Adrenal gland (tissue), 5 donors: Measurements from ENCODE around the gene FREM2.

Experiments used
- POLR2A ChIP-seq, 2 donors: fragments of 450-650 bp; IDR thresholded peaks; one replicate each; pipeline ENCODE4 v1.6.1; 2017; ENCODE audit warnings: antibody characterized with exemption in 2 of 2, mild to moderate bottlenecking in 2 of 2, moderate library complexity in 1 of 2
- TF ChIP-seq, protein P1 (sequence below), 6 experiments: fragments of 450-650 bp in 4 of 6; fragments of 200-600 bp in 2 of 6; sonication (generic) in 1 of 6; IDR thresholded peaks; 1 replicate in 5 of 6; 2 replicates in 1 of 6; pipeline versions ENCODE4 v1.5.1 to v1.8.0; 2016 to 2021; ENCODE audit warnings: antibody characterized with exemption in 6 of 6, mild to moderate bottlenecking in 2 of 6, moderate library complexity in 1 of 6
- donor health status: DM: no; HTN: no; CAD: no.

DNA sequence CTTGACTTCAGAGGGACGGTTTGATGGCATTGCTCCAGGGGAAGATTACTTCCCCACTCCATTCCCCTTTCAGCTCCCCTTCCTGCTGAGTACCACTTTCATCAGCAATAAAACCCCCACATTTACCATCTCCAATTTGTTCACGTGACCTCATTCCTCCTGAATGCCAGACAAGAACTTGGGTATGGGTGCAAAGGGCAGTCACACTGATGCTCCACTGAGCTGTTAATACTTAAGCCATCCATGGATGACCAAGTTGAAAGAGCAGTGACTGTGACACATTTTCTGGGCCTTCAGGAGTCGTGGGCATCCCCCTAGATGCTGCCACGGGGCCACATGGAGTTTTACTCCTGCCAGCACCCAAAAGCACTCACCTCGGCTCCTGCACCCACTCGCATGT lies 210.6 kb downstream of the FREM2 start:
- TF ChIP-seq, protein P1, sequence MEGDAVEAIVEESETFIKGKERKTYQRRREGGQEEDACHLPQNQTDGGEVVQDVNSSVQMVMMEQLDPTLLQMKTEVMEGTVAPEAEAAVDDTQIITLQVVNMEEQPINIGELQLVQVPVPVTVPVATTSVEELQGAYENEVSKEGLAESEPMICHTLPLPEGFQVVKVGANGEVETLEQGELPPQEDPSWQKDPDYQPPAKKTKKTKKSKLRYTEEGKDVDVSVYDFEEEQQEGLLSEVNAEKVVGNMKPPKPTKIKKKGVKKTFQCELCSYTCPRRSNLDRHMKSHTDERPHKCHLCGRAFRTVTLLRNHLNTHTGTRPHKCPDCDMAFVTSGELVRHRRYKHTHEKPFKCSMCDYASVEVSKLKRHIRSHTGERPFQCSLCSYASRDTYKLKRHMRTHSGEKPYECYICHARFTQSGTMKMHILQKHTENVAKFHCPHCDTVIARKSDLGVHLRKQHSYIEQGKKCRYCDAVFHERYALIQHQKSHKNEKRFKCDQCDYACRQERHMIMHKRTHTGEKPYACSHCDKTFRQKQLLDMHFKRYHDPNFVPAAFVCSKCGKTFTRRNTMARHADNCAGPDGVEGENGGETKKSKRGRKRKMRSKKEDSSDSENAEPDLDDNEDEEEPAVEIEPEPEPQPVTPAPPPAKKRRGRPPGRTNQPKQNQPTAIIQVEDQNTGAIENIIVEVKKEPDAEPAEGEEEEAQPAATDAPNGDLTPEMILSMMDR (IDR thresholded peaks at IDR 0.05) = no peak
- TF ChIP-seq POLR2A (IDR thresholded peaks at IDR 0.05) = no peak
